K562 (cell line): ENCODE measurements around the gene ZNF48. TPM values are rescaled to one million over a fixed set of nuclear protein-coding genes. Genes with fewer than 3 reads are reported as not detected.
A peak's percentile ranks its signal among the peaks of the same experiment; 100 is the strongest.

Experiments used
- ARID4B ChIP-seq: sonication (generic); formaldehyde crosslinking; IDR thresholded peaks from 2 replicates; pipeline ENCODE4 v1.8.0; 2022; ENCODE audit warnings: mild to moderate bottlenecking, missing genetic modification reagents
- ATF1 ChIP-seq, 2 experiments: fragments of 450-650 bp in 1 of 2; IDR thresholded peaks; 2 replicates each; pipeline ENCODE4 v1.6.1; 2016; ENCODE audit warnings: missing compliant biosample characterization in 1 of 2, missing genetic modification characterization in 1 of 2
- ATF4 ChIP-seq: fragments of 450-650 bp; formaldehyde crosslinking; IDR thresholded peaks from 2 replicates; pipeline ENCODE4 v1.4.0; 2022; ENCODE audit warnings: mild to moderate bottlenecking, moderate library complexity
- BHLHE40 ChIP-seq: IDR thresholded peaks from 2 replicates; pipeline ENCODE4 v1.6.1; 2011; ENCODE audit warnings: low read length, improper control_type of control experiment
- CBFA2T3 ChIP-seq: fragments of 450-650 bp; IDR thresholded peaks from 2 replicates; pipeline ENCODE4 v1.6.1; 2017
- DLX4 ChIP-seq: fragments of 250-450 bp; sonication (Bioruptor Pico); IDR thresholded peaks from 2 replicates; pipeline ENCODE4 v1.6.1; 2021; ENCODE audit warnings: mild to moderate bottlenecking
- ETV6 ChIP-seq, 3 experiments: fragments of 150-350 bp in 1 of 3; sonication (generic) in 1 of 3; formaldehyde crosslinking in 1 of 3; IDR thresholded peaks; 2 replicates each; pipeline versions ENCODE4 v1.6.1 to v1.8.0; 2014 to 2022; ENCODE audit warnings: borderline replicate concordance in 2 of 3, low read depth in 2 of 3, antibody characterized with exemption in 1 of 3, low read length in 1 of 3, mild to moderate bottlenecking in 1 of 3, missing genetic modification reagents in 1 of 3
- GABPA ChIP-seq: fragments of 200-800 bp; sonication (Bioruptor generic); conservative IDR thresholded peaks from 2 replicates; pipeline ENCODE4 v1.6.1; 2016; ENCODE audit warnings: low read depth, missing genetic modification characterization, missing compliant biosample characterization
- GMEB1 ChIP-seq: fragments of 250-450 bp; sonication (Bioruptor Pico); IDR thresholded peaks from 2 replicates; pipeline ENCODE4 v1.4.0; 2020; ENCODE audit warnings: mild to moderate bottlenecking
- KAT2B ChIP-seq: IDR thresholded peaks from one replicate; pipeline ENCODE4 v1.6.1; 2012; ENCODE audit warnings: low read depth, mild to moderate bottlenecking, control low read depth, inconsistent platforms, low read length, moderate library complexity
- MYBL2 ChIP-seq, 2 experiments: fragments of 450-650 bp in 1 of 2; sonication (generic) in 1 of 2; formaldehyde crosslinking in 1 of 2; IDR thresholded peaks; 2 replicates each; pipeline versions ENCODE4 v1.6.1 to v1.8.1; 2017 to 2022; ENCODE audit warnings: borderline replicate concordance in 1 of 2, inconsistent platforms in 1 of 2, low read depth in 1 of 2, mild to moderate bottlenecking in 1 of 2, missing genetic modification reagents in 1 of 2, moderate library complexity in 1 of 2
- NFRKB ChIP-seq: fragments of 450-650 bp; IDR thresholded peaks from 2 replicates; pipeline ENCODE4 v1.6.1; 2016; ENCODE audit warnings: low read depth
- PTRF ChIP-seq: fragments of 450-650 bp; IDR thresholded peaks from 2 replicates; pipeline ENCODE4 v1.6.1; 2016; ENCODE audit warnings: mild to moderate bottlenecking, missing genetic modification characterization, missing compliant biosample characterization
- SMARCE1 ChIP-seq: fragments of 450-650 bp; IDR thresholded peaks from 2 replicates; pipeline ENCODE4 v1.7.1; 2016; ENCODE audit warnings: mild to moderate bottlenecking
- TCF3 ChIP-seq: sonication (generic); formaldehyde crosslinking; IDR thresholded peaks from 2 replicates; pipeline ENCODE4 v1.4.0; 2020; ENCODE audit warnings: mild to moderate bottlenecking, missing genetic modification reagents
- TEAD4 ChIP-seq, 2 experiments: sonication (generic) in 1 of 2; formaldehyde crosslinking in 1 of 2; IDR thresholded peaks; 2 replicates each; pipeline versions ENCODE4 v1.6.1 to v1.8.0; 2012 to 2022; ENCODE audit warnings: borderline replicate concordance in 1 of 2, inconsistent platforms in 1 of 2, low read length in 1 of 2, mild to moderate bottlenecking in 1 of 2, missing genetic modification reagents in 1 of 2
- ZFP91 ChIP-seq: sonication (generic); formaldehyde crosslinking; IDR thresholded peaks from 2 replicates; pipeline ENCODE4 v1.8.0; 2022; ENCODE audit warnings: mild to moderate bottlenecking, missing genetic modification reagents
- ZNF57 ChIP-seq: fragments of 450-650 bp; formaldehyde crosslinking; IDR thresholded peaks from 2 replicates; pipeline ENCODE4 v1.4.0; 2020; ENCODE audit warnings: mild to moderate bottlenecking, moderate library complexity
- polyA plus RNA-seq, 8 experiments: library from polyadenylated mRNA; depleted of rRNA in 4 of 8; stranded (reverse) in 5 of 8; unstranded in 3 of 8; fragments of >200 nt; fragmentation: Nextera tagmentation in 2 of 8; fragmentation: Illumina TruSeq in 1 of 8; extraction: Ambion mirVana in 2 of 8; extraction: Trizol in 1 of 8; gene quantifications; 2 replicates each; pipeline versions ENCODE4 v1.2.1 to v1.2.3, GENCODE V29; 2011 to 2014; ENCODE audit warnings: inconsistent platforms in 1 of 8, missing spikeins in 1 of 8
- total RNA-seq, 7 experiments: library from RNA; depleted of rRNA in 6 of 7; stranded (reverse); fragments of >200 nt in 6 of 7; fragmentation: Illumina TruSeq in 2 of 7; extraction: Trizol in 2 of 7; gene quantifications; 2 replicates each; pipeline versions ENCODE4 v1.2.1 to v1.2.3, GENCODE V29; 2011 to 2021; ENCODE audit warnings: low replicate concordance in 1 of 7

The ZNF48 gene
- total and polyA plus RNA-seq, 9 of the 15 experiments (the other 6 are each of a cell fraction or from before 2014, with no cell fraction given) = 0.38 to 11.6 (median 4.7) TPM

- TF ChIP-seq ARID4B = no peak
- no peak for TF ChIP-seq TEAD4 (IDR thresholded peaks at IDR 0.05; ENCODE audit: low read length)
- no peak for TF ChIP-seq TEAD4 (CRISPR knock-in tag; IDR thresholded peaks at IDR 0.05; ENCODE audit: borderline replicate concordance)
- TF ChIP-seq CBFA2T3 = no peak
- TF ChIP-seq PTRF (tag) = no peak
- no peak for TF ChIP-seq TCF3 (CRISPR knock-in tag)
- no peak for TF ChIP-seq ATF1 (CRISPR knock-in tag; IDR thresholded peaks at IDR 0.05)
- peak; percentile 71 for TF ChIP-seq ATF1 (tag; IDR thresholded peaks at IDR 0.05)
- no peak for TF ChIP-seq DLX4
- no peak for TF ChIP-seq BHLHE40
- TF ChIP-seq NFRKB = peak; percentile 50; the same call in 1 of the 2 replicates
- 0 out of 2 replicates have a peak, but pooled peaks have one; percentile 32 for TF ChIP-seq GABPA (tag)
- no peak for TF ChIP-seq MYBL2 (IDR thresholded peaks at IDR 0.05; ENCODE audit: low read depth)
- TF ChIP-seq MYBL2 (CRISPR knock-in tag; IDR thresholded peaks at IDR 0.05; ENCODE audit: borderline replicate concordance) = no peak
- no peak for TF ChIP-seq KAT2B
- no peak for TF ChIP-seq ATF4 (CRISPR knock-in tag)
- TF ChIP-seq GMEB1 (CRISPR knock-in tag) = no peak
- TF ChIP-seq ZNF57 = no peak
- TF ChIP-seq SMARCE1 = no peak
- TF ChIP-seq ZFP91 (CRISPR knock-in tag) = no peak
- no peak for TF ChIP-seq ETV6 (IDR thresholded peaks at IDR 0.05; ENCODE audit: borderline replicate concordance in 1 of 2, low read depth in 2 of 2, low read length in 1 of 2)
- no peak for TF ChIP-seq ETV6 (CRISPR knock-in tag; IDR thresholded peaks at IDR 0.05; ENCODE audit: borderline replicate concordance)
Measured at GRCh38 chr16:30430428-30430970, 35.3 kb downstream of the ZNF48 start (continued).
